ENCODE results near the gene PCP2.

Gene PCP2

GRCh38 chr19:7619671-7620441 lies 13.7 kb downstream of the PCP2 start:
- DNase-seq (ENCODE audit: low read depth in 2 of 3, low spot score in 2 of 3) = no peak

- no peak for DNase-seq (ENCODE audit: low read depth in 2 of 3, low spot score in 2 of 3)
Measured at GRCh38 chr19:7618771-7619510, 14.6 kb downstream of the PCP2 start.

GRCh38 chr19:7618348-7618747 lies 15.2 kb downstream of the PCP2 start:
- no peak for DNase-seq (ENCODE audit: low read depth in 2 of 3, low spot score in 2 of 3)

GRCh38 chr19:7617735-7618134 lies 15.8 kb downstream of the PCP2 start:
- DNase-seq (ENCODE audit: low read depth in 2 of 3, low spot score in 2 of 3) = no peak

- no peak for DNase-seq (ENCODE audit: low read depth in 2 of 3, low spot score in 2 of 3)
Measured at GRCh38 chr19:7617172-7617571, 16.3 kb downstream of the PCP2 start.

- no peak for DNase-seq (ENCODE audit: low read depth in 2 of 3, low spot score in 2 of 3)
Measured at GRCh38 chr19:7614859-7615741, 18.4 kb downstream of the PCP2 start.

GRCh38 chr19:7612282-7613274 lies 20.9 kb downstream of the PCP2 start:
- DNase-seq (ENCODE audit: low read depth in 2 of 3, low spot score in 2 of 3) = no peak

- no peak for DNase-seq (ENCODE audit: low read depth in 2 of 3, low spot score in 2 of 3)
Measured at GRCh38 chr19:7611541-7612279, 21.8 kb downstream of the PCP2 start.

GRCh38 chr19:7610491-7611240 lies 22.9 kb downstream of the PCP2 start:
- DNase-seq (ENCODE audit: low read depth in 2 of 3, low spot score in 2 of 3) = no peak

GRCh38 chr19:7607874-7608560 lies 25.5 kb downstream of the PCP2 start:
- no peak for DNase-seq (ENCODE audit: low read depth in 2 of 3, low spot score in 2 of 3)

GRCh38 chr19:7607212-7607873 lies 26.2 kb downstream of the PCP2 start:
- DNase-seq (ENCODE audit: low read depth in 2 of 3, low spot score in 2 of 3) = no peak

GRCh38 chr19:7606289-7606688 lies 27.2 kb downstream of the PCP2 start:
- DNase-seq (ENCODE audit: low read depth in 2 of 3, low spot score in 2 of 3) = no peak

- DNase-seq (ENCODE audit: low read depth in 2 of 3, low spot score in 2 of 3) = no peak
Measured at GRCh38 chr19:7605490-7606222, 27.9 kb downstream of the PCP2 start.

GRCh38 chr19:7603919-7604318 lies 29.6 kb downstream of the PCP2 start:
- no peak for DNase-seq (ENCODE audit: low read depth in 2 of 3, low spot score in 2 of 3)

GRCh38 chr19:7602935-7603497 lies 30.5 kb downstream of the PCP2 start:
- DNase-seq (ENCODE audit: low read depth in 2 of 3, low spot score in 2 of 3) = no peak

- no peak for DNase-seq (ENCODE audit: low read depth in 2 of 3, low spot score in 2 of 3)
Measured at GRCh38 chr19:7602240-7602934, 31.1 kb downstream of the PCP2 start.
